Activated T-cell treated with anti-CD3 and anti-CD28 coated beads, Interleukin-2, amount 50 U/mL, for 72 hours (primary cell): ENCODE measurements around the gene ABLIM1. TPM values are rescaled to one million over a fixed set of nuclear protein-coding genes. Genes with fewer than 3 reads are reported as not detected.

Experiments
- ATAC-seq, 2 donors: fragments of 150-1000 bp; cut with Tn5 transposase; replicated peaks in 1 of 2; 2 replicates each; pipeline ENCODE4 v1.10.0; 2021; ENCODE audit warnings: moderate library complexity in 2 of 2, mild to moderate bottlenecking in 1 of 2
- DNase-seq, 2 donors: peaks; one replicate each; pipeline ENCODE4 v3.0.0; 2021 to 2022; ENCODE audit warnings: mixed read lengths in 1 of 2
- H3K27ac Mint-ChIP-seq: one replicate; pipeline ENCODE4 v1.8.0; 2022; ENCODE audit warnings: mild to moderate bottlenecking, moderate library complexity, mixed read lengths
- H3K27me3 Mint-ChIP-seq: one replicate; pipeline ENCODE4 v1.8.0; 2022; ENCODE audit warnings: low read depth, mixed read lengths
- H3K36me3 Mint-ChIP-seq, 2 donors: one replicate each; pipeline ENCODE4 v1.8.0; 2022; ENCODE audit warnings: mixed read lengths in 2 of 2, mild to moderate bottlenecking in 1 of 2; ENCODE audit not compliant: insufficient read depth in 2 of 2
- H3K4me1 Mint-ChIP-seq: one replicate; pipeline ENCODE4 v1.8.0; 2022; ENCODE audit warnings: low read depth, mixed read lengths
- H3K4me3 Mint-ChIP-seq, 2 donors: one replicate each; pipeline ENCODE4 v1.8.0; 2022; ENCODE audit warnings: mild to moderate bottlenecking in 2 of 2, mixed read lengths in 2 of 2, moderate library complexity in 2 of 2
- H3K9me3 Mint-ChIP-seq, 2 donors: one replicate each; pipeline ENCODE4 v1.8.0; 2022; ENCODE audit warnings: mixed read lengths in 2 of 2
- total RNA-seq, 2 donors: library from RNA; stranded (reverse); gene quantifications; one replicate each; pipeline ENCODE4 v1.2.3, GENCODE V29; 2022

Gene ABLIM1
- total RNA-seq, 2 donors from 2014 or later = 186 to 219 TPM

- Mint-ChIP-seq H3K4me1 (peaks cover 57% of the 10 kb centered on the region), H3K27ac (no peak overlapping the region), H3K9me3 (no peaks in the 10 kb centered on the region), H3K27me3 (no peaks in the 10 kb centered on the region), H3K4me3 (peak overlapping the region; percentile 31 to 51), H3K36me3 (no peaks in the 10 kb centered on the region)
- no peak for ATAC-seq
- no peak for DNase-seq
Measured at GRCh38 chr10:114547056-114547455, 111.0 kb downstream of the ABLIM1 start.

GRCh38 chr10:114545819-114546218, 112.3 kb downstream of the ABLIM1 start:
- Mint-ChIP-seq H3K4me3 (no peak overlapping the region), H3K27me3 (no peaks in the 10 kb centered on the region), H3K9me3 (no peaks in the 10 kb centered on the region), H3K27ac (no peak overlapping the region), H3K36me3 (no peaks in the 10 kb centered on the region), H3K4me1 (peaks cover 69% of the 10 kb centered on the region)
- no peak for ATAC-seq
- DNase-seq = no peak

DNA sequence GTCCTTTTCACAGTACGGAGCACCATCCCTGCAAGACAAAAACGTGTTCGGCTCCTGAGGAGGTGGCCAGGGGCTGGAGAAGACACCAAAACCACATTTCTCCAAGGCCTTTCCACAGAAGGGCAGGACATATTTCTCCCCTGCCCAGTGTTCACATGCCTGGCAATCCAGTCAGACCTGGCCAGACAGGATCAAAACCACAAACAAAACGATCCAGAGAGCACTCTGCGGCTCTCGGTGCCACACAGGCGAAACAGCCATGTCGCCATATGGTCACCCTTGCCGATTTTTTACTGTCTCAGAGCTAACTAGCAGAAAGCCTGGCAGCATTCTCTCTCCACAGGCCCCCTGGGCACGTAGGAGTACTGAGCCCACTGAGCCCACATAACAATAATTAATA, 113.0 kb downstream of the ABLIM1 start:
- H3K4me3 Mint-ChIP-seq = peak overlapping the region; percentile 65 to 89
- peak overlapping the region; percentile 39 for H3K27ac Mint-ChIP-seq

DNA sequence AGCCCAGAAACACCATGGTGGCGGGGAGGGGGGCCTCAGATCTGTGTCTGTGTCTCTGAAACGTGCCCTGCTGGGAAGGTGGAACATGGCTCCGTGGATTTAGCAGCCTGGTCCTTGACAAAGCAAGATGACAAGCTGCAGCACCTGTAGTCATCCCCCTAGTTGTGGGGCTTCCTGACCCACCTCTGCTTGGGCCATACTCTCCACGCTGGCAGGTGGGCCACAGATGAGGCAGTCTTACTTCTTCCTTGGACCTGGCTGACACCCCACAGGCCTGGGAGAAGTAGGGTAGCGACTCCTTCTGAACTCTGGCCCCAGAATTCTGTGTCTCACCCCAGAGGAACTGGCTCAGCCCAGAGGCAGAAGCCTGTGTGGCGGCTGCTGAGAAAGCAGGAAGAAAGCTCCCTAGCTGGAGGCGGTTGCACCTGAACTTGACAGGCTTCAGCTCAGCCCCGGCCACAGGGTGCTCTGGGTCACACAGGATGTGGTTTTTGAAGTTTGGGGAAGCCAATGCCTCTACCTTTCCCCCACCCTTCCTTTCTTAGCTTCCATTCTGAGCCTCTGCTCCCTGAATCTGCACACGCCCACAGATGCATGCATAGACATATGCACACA, 113.9 kb downstream of the ABLIM1 start:
- no peaks in the 10 kb centered on the region for H3K36me3 Mint-ChIP-seq
- peak overlapping the region; percentile 39 for H3K27ac Mint-ChIP-seq
- DNase-seq (peak; percentile 73 to 75), ATAC-seq (peak; percentile 40 to 58)
- H3K9me3 Mint-ChIP-seq = no peaks in the 10 kb centered on the region
- no peaks in the 10 kb centered on the region for H3K27me3 Mint-ChIP-seq
- H3K4me1 Mint-ChIP-seq = peaks cover 86% of the 10 kb centered on the region
- H3K4me3 Mint-ChIP-seq = peak overlapping the region; percentile 65 to 89

More for the DNA sequence above, 113.0 kb downstream of the ABLIM1 start:
- no peaks in the 10 kb centered on the region for H3K36me3 Mint-ChIP-seq
- H3K9me3 Mint-ChIP-seq = no peaks in the 10 kb centered on the region
- H3K4me1 Mint-ChIP-seq = peaks cover 77% of the 10 kb centered on the region
- no peak for ATAC-seq
- DNase-seq = no peak
- no peaks in the 10 kb centered on the region for H3K27me3 Mint-ChIP-seq

DNA sequence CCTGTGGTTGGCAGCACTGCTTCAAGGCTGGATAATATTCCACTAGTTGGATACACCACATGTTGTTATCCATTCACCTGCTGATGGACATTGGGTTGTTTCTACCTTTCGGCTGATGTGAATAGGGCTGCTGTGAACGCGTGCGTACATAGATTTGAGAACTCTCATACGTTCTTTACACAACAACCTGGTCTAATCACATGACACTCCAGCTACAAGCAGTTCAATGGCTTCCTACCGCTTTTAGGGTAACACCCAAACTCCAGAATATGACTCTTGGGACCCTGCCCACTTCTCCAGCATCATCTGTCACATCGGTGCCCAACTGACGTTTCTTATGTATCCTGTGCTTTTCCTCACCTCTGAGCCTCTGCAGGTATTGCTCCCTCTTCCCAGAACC, 114.6 kb downstream of the ABLIM1 start:
- no peak for DNase-seq
- ATAC-seq = no peak
- H3K9me3 Mint-ChIP-seq = no peaks in the 10 kb centered on the region
- H3K27ac Mint-ChIP-seq = peak overlapping the region; percentile 39
- H3K4me1 Mint-ChIP-seq = peaks cover 87% of the 10 kb centered on the region
- H3K4me3 Mint-ChIP-seq = peak overlapping the region; percentile 65 to 89
- H3K36me3 Mint-ChIP-seq = no peaks in the 10 kb centered on the region
- no peaks in the 10 kb centered on the region for H3K27me3 Mint-ChIP-seq

GRCh38 chr10:114542373-114542772, 115.7 kb downstream of the ABLIM1 start:
- Mint-ChIP-seq H3K27ac (peak overlapping the region; percentile 32), H3K36me3 (no peaks in the 10 kb centered on the region), H3K4me1 (peaks cover 86% of the 10 kb centered on the region), H3K9me3 (no peaks in the 10 kb centered on the region), H3K4me3 (peak overlapping the region; percentile 73 to 82), H3K27me3 (no peaks in the 10 kb centered on the region)
- no peak for DNase-seq
- ATAC-seq = no peak

DNA sequence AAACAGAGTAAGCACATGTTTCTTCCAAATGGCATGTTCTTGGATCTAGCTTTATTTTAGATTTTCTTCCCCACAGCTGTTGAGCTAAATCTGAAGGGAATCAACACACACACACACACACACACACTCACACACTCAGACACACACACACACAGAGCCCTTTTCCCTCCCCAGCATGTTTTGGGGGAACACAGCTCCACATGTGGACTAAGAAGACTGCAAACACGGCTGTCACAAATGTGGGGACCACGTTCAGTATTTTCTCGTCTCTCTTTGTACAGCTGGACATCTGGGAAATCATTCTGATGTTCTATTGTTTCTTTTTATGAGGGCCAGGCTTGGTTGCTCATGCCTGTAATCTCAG, 116.3 kb downstream of the ABLIM1 start:
- Mint-ChIP-seq H3K9me3 (no peaks in the 10 kb centered on the region), H3K4me3 (peak overlapping the region; percentile 73 to 82), H3K36me3 (no peaks in the 10 kb centered on the region), H3K27ac (peak overlapping the region; percentile 32), H3K4me1 (peaks cover 81% of the 10 kb centered on the region), H3K27me3 (no peaks in the 10 kb centered on the region)
- ATAC-seq (no peak), DNase-seq (no peak)

DNA sequence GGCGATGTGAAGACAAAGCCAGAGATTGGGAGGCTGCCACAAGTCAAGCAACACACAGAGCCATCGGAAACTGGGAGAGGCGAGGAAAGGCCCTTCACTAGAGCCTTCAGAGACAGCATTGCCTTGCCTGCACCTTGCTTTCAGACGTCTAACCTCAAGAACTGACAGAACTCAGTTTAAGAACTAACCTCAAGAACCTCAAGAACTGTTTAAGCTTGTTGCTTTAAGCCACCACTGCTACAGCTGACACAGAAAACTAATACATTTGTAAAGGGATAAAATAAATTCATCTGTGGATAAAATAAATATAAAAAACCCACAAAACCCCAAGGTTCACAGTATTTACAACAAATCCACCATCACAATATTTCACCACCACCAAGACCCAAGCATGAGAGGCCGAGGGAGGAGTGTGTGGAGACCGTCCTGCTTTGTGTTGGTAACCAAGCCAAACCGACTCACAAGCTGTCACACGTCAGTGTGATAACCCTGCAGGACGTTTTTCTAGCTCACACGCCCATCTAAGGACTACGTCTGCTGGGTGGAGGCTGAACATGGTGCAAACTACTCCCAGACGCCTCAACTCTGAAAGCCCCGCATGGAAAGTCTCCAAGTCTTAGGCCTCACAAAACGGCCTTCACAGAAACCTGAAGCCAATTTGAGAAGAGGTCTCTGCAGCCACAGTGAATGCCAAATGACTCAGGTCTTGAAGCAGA, 116.8 kb downstream of the ABLIM1 start:
- Mint-ChIP-seq H3K36me3 (peaks cover 0 to 1% of the 10 kb centered on the region in 2 donors), H3K4me3 (peak overlapping the region; percentile 73 to 82), H3K9me3 (no peaks in the 10 kb centered on the region), H3K27ac (peak overlapping the region; percentile 32), H3K4me1 (peaks cover 81% of the 10 kb centered on the region), H3K27me3 (no peaks in the 10 kb centered on the region)
- peak; percentile 89 to 91 for ATAC-seq
- DNase-seq = peak; percentile 76 to 83

DNA sequence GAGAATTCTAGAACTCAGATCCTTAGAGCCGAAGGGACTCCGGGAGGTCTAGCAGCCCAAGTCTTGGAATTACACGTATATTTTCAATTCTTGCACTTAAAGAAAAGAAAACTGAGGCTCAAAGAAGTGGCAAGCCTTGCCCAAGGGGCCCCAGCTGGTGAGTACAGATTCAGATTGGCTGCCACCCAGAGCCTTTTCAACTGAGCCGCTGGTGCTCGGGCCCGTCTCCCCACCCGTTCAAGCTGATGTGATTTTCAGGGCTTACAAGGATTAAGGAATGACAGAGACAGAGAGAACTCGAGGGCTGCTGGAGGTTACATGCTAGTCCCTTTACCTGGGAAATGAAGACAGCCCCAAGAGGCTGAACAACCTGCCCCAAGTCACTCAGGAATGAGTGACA, 117.8 kb downstream of the ABLIM1 start:
- DNase-seq (peak; percentile 32 to 34), ATAC-seq (no peak)
- Mint-ChIP-seq H3K36me3 (peaks cover 0 to 1% of the 10 kb centered on the region in 2 donors), H3K4me1 (peaks cover 80% of the 10 kb centered on the region), H3K9me3 (no peaks in the 10 kb centered on the region), H3K4me3 (peak overlapping the region; percentile 73 to 82), H3K27ac (peak overlapping the region; percentile 45), H3K27me3 (no peaks in the 10 kb centered on the region)

DNA sequence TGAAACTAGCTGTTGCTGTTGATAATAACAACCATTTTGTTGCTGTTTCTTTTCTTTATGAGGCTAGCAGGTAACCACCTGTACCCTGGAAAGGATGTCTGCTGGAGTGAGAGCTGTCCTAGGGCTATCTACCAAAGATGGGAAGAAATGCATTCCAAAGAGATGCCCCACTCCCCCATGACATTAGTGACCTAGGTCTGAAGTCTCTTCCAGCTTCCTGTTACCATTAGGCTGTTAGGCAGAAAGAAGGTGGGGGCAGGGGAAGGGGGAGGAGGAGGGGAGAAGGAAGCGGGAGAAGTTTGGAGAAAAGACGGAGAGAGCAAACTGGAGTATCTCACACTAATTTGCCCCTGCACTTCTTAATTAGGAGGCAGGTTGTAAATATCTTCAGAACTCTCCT, 118.5 kb downstream of the ABLIM1 start:
- Mint-ChIP-seq H3K27ac (peak overlapping the region; percentile 45), H3K4me3 (peak overlapping the region; percentile 73 to 82), H3K9me3 (no peaks in the 10 kb centered on the region), H3K36me3 (peaks cover 0 to 1% of the 10 kb centered on the region in 2 donors), H3K4me1 (peaks cover 80% of the 10 kb centered on the region), H3K27me3 (no peaks in the 10 kb centered on the region)
- DNase-seq (no peak), ATAC-seq (no peak)

GRCh38 chr10:114538181-114538906, 119.7 kb downstream of the ABLIM1 start:
- DNase-seq = peak; percentile 55 to 62
- ATAC-seq = peak in 1 of 2 donors; percentile 16
- Mint-ChIP-seq H3K4me1 (peaks cover 70% of the 10 kb centered on the region), H3K9me3 (no peaks in the 10 kb centered on the region), H3K27ac (peak overlapping the region; percentile 81), H3K27me3 (no peaks in the 10 kb centered on the region), H3K4me3 (peak overlapping the region; percentile 73 to 82), H3K36me3 (peaks cover 0 to 1% of the 10 kb centered on the region in 2 donors)

DNA sequence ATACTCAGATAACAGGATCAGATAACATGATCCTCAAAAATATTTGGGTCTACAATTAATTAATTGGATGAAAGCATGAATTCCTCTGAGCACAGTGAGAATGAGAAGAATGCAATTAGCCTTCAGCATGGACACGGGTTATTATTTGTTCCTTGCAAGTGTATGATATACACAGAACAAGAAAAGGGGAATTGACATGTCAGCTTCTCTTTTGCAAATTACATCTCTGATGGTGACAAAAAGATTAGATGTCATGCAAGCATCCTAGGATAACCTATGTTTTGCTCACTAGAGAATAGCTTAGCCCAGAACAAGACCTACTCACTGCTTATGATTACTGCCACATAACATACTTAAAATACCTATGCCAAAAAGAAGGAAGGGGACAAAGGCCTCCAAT, 120.3 kb downstream of the ABLIM1 start:
- no peaks in the 10 kb centered on the region for H3K9me3 Mint-ChIP-seq
- peaks cover 0 to 1% of the 10 kb centered on the region in 2 donors for H3K36me3 Mint-ChIP-seq
- peak overlapping the region; percentile 73 to 82 for H3K4me3 Mint-ChIP-seq
- ATAC-seq (no peak), DNase-seq (no peak)
- no peaks in the 10 kb centered on the region for H3K27me3 Mint-ChIP-seq
- H3K27ac Mint-ChIP-seq = no peak overlapping the region
- H3K4me1 Mint-ChIP-seq = peaks cover 64% of the 10 kb centered on the region

DNA sequence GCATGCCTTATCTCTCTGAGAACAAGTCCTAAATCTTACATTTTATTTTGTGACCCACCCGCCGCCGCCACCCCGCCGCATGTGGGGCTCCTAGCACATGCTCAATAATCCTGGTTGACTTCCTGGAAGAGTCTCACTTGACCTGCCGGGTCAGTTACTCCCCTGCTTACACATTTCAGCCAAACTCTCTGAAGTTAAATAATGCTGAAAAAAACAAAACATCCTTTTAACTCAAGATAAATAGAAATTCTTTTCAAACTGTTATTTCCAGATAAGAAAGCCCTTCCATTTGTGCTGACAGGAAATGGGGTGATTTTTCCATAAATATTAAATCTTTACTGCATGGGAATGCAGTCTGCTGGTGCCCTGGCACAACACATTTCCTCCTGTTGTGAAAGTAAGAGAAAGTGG, 123.5 kb downstream of the ABLIM1 start:
- Mint-ChIP-seq H3K36me3 (peaks cover 0 to 1% of the 10 kb centered on the region in 2 donors), H3K27me3 (no peaks in the 10 kb centered on the region), H3K9me3 (no peaks in the 10 kb centered on the region), H3K4me3 (no peak overlapping the region), H3K27ac (no peak overlapping the region), H3K4me1 (peaks cover 32% of the 10 kb centered on the region)
- no peak for DNase-seq
- ATAC-seq = no peak
